BLaER1 (cell line): ENCODE results near the gene TMEM187.

ENCODE experiments used
- H3K27ac ChIP-seq: shearing (Covaris generic); formaldehyde crosslinking; 2 replicates; pipeline ENCODE4 v1.8.1; 2022
- H3K27me3 ChIP-seq: shearing (Covaris generic); formaldehyde crosslinking; 2 replicates; pipeline ENCODE4 v1.8.1; 2022
- H3K36me3 ChIP-seq: shearing (Covaris generic); formaldehyde crosslinking; 2 replicates; pipeline ENCODE4 v1.8.1; 2022
- H3K4me1 ChIP-seq: shearing (Covaris generic); formaldehyde crosslinking; 2 replicates; pipeline ENCODE4 v1.8.1; 2022
- H3K4me2 ChIP-seq: shearing (Covaris generic); formaldehyde crosslinking; 2 replicates; pipeline ENCODE4 v1.8.1; 2022
- H3K4me3 ChIP-seq: shearing (Covaris generic); formaldehyde crosslinking; 2 replicates; pipeline ENCODE4 v1.8.1; 2022
- H3K9ac ChIP-seq: shearing (Covaris generic); formaldehyde crosslinking; 2 replicates; pipeline ENCODE4 v1.8.1; 2022
- H3K9me3 ChIP-seq: shearing (Covaris generic); formaldehyde crosslinking; 2 replicates; pipeline ENCODE4 v1.8.1; 2022
- H4K20me1 ChIP-seq: shearing (Covaris generic); formaldehyde crosslinking; 2 replicates; pipeline ENCODE4 v1.8.1; 2022
- Cebpa-rat ChIP-seq: shearing (Covaris generic); IDR thresholded peaks from 2 replicates; pipeline ENCODE4 v1.8.1; 2022

Gene TMEM187

GRCh38 chrX:153972368-153973126, at the start of gene TMEM187:
Gene TMEM187, plus strand, starts transcription at chrX:153972754. Its CDS starts 9,309 bp downstream, at chrX:153982063.
- peaks cover 71% of the 10 kb centered on the region for H3K27me3 ChIP-seq
- H3K9ac ChIP-seq, result peak within 1 kb of the TSS; percentile 99
- H3K27ac ChIP-seq, result peak within 1 kb of the TSS; percentile 100
- peaks cover 89% of the 10 kb centered on the region for H4K20me1 ChIP-seq
- no peak for TF ChIP-seq Cebpa-rat
- no peaks in the 10 kb centered on the region for H3K36me3 ChIP-seq
- H3K4me1 ChIP-seq, result peaks cover 54% of the 10 kb centered on the region
- H3K4me2 ChIP-seq, result peak within 1 kb of the TSS; percentile 93
- no peaks in the 10 kb centered on the region for H3K9me3 ChIP-seq
- peak within 1 kb of the TSS; percentile 95 for H3K4me3 ChIP-seq

- peak overlapping the region; percentile 99 for H3K4me2 ChIP-seq
- TF ChIP-seq Cebpa-rat, result no peak
- H3K4me3 ChIP-seq, result no peak overlapping the region
- H3K9ac ChIP-seq, result no peak overlapping the region
- no peaks in the 10 kb centered on the region for H3K9me3 ChIP-seq
- H3K36me3 ChIP-seq, result peaks cover 34% of the 10 kb centered on the region
- peaks cover 77% of the 10 kb centered on the region for H3K27me3 ChIP-seq
- peak overlapping the region; percentile 5; the same call in 1 of the 2 replicates for H3K27ac ChIP-seq
- peaks cover 100% of the 10 kb centered on the region for H4K20me1 ChIP-seq
- peaks cover 79% of the 10 kb centered on the region for H3K4me1 ChIP-seq
These were observed 49.4 kb upstream of the TMEM187 start for GRCh38 chrX:153922932-153923857.

GRCh38 chrX:153924149-153924861, 48.2 kb upstream of the TMEM187 start:
- Histone ChIP-seq H3K27me3 (peaks cover 66% of the 10 kb centered on the region), H3K4me3 (peak overlapping the region; percentile 70), H4K20me1 (peaks cover 98% of the 10 kb centered on the region), H3K36me3 (peaks cover 24% of the 10 kb centered on the region), H3K4me1 (peaks cover 88% of the 10 kb centered on the region), H3K9ac (peak overlapping the region; percentile 97), H3K9me3 (no peaks in the 10 kb centered on the region), H3K27ac (peak overlapping the region; percentile 99), H3K4me2 (peak overlapping the region; percentile 99)
- TF ChIP-seq Cebpa-rat, result no peak

GRCh38 chrX:153925387-153925738, 47.2 kb upstream of the TMEM187 start:
- peak overlapping the region; percentile 99 for H3K27ac ChIP-seq
- peaks cover 98% of the 10 kb centered on the region for H4K20me1 ChIP-seq
- H3K9ac ChIP-seq, result peak overlapping the region; percentile 97
- peaks cover 26% of the 10 kb centered on the region; the same call in 1 of the 2 replicates for H3K36me3 ChIP-seq
- peak overlapping the region; percentile 99 for H3K4me2 ChIP-seq
- peaks cover 92% of the 10 kb centered on the region for H3K4me1 ChIP-seq
- H3K9me3 ChIP-seq, result no peaks in the 10 kb centered on the region
- peak overlapping the region; percentile 70 for H3K4me3 ChIP-seq
- TF ChIP-seq Cebpa-rat, result no peak
- H3K27me3 ChIP-seq, result peaks cover 61% of the 10 kb centered on the region

GRCh38 chrX:153925739-153926551, 46.6 kb upstream of the TMEM187 start, which contains the start of gene ARHGAP4:
Gene ARHGAP4, minus strand, starts transcription at chrX:153926264. Its CDS starts 62 bp downstream, at chrX:153926202.
- Histone ChIP-seq H3K27ac (peak within 1 kb of the TSS; percentile 99), H3K4me3 (peak within 1 kb of the TSS; percentile 70), H3K9ac (peak within 1 kb of the TSS; percentile 97), H3K27me3 (peaks cover 61% of the 10 kb centered on the region), H3K4me2 (peak within 1 kb of the TSS; percentile 99), H3K9me3 (no peaks in the 10 kb centered on the region), H3K36me3 (peaks cover 26% of the 10 kb centered on the region), H4K20me1 (peaks cover 98% of the 10 kb centered on the region), H3K4me1 (peaks cover 95% of the 10 kb centered on the region)
- TF ChIP-seq Cebpa-rat, result no peak

- Histone ChIP-seq H3K4me2 (peak overlapping the region; percentile 99), H3K36me3 (peaks cover 26% of the 10 kb centered on the region), H3K9me3 (no peaks in the 10 kb centered on the region), H3K9ac (peak overlapping the region; percentile 97), H3K27ac (peak overlapping the region; percentile 99), H3K4me3 (peak overlapping the region; percentile 70), H4K20me1 (peaks cover 98% of the 10 kb centered on the region), H3K4me1 (peaks cover 93% of the 10 kb centered on the region), H3K27me3 (peaks cover 61% of the 10 kb centered on the region)
- no peak for TF ChIP-seq Cebpa-rat
These were observed 46.0 kb upstream of the TMEM187 start for GRCh38 chrX:153926552-153926857.

GRCh38 chrX:153926858-153927671, 45.5 kb upstream of the TMEM187 start:
- Histone ChIP-seq H3K27me3 (peaks cover 61% of the 10 kb centered on the region), H3K4me3 (peak overlapping the region; percentile 70), H3K36me3 (peaks cover 29% of the 10 kb centered on the region), H3K9me3 (no peaks in the 10 kb centered on the region), H3K27ac (peak overlapping the region; percentile 99), H3K9ac (peak overlapping the region; percentile 97), H3K4me2 (peak overlapping the region; percentile 99), H3K4me1 (peaks cover 89% of the 10 kb centered on the region), H4K20me1 (peaks cover 98% of the 10 kb centered on the region)
- TF ChIP-seq Cebpa-rat, result no peak

GRCh38 chrX:153927672-153927921, 45.0 kb upstream of the TMEM187 start:
- Histone ChIP-seq H3K4me2 (peak overlapping the region; percentile 99), H3K36me3 (peaks cover 34% of the 10 kb centered on the region), H3K27me3 (peaks cover 61% of the 10 kb centered on the region), H3K4me3 (peak overlapping the region; percentile 70), H4K20me1 (peaks cover 98% of the 10 kb centered on the region), H3K9me3 (no peaks in the 10 kb centered on the region), H3K9ac (peak overlapping the region; percentile 97), H3K4me1 (peaks cover 84% of the 10 kb centered on the region), H3K27ac (peak overlapping the region; percentile 99)
- TF ChIP-seq Cebpa-rat, result no peak
